Measurements from ENCODE around the gene BCL11B. TPM values are rescaled to one million over a fixed set of nuclear protein-coding genes. Genes with fewer than 3 reads are reported as not detected.

The BCL11B gene
- total and polyA plus RNA-seq, 9 of the 15 experiments (the other 6 are each of a cell fraction or from before 2014, with no cell fraction given): 0.09 TPM; not detected in 8

DNA sequence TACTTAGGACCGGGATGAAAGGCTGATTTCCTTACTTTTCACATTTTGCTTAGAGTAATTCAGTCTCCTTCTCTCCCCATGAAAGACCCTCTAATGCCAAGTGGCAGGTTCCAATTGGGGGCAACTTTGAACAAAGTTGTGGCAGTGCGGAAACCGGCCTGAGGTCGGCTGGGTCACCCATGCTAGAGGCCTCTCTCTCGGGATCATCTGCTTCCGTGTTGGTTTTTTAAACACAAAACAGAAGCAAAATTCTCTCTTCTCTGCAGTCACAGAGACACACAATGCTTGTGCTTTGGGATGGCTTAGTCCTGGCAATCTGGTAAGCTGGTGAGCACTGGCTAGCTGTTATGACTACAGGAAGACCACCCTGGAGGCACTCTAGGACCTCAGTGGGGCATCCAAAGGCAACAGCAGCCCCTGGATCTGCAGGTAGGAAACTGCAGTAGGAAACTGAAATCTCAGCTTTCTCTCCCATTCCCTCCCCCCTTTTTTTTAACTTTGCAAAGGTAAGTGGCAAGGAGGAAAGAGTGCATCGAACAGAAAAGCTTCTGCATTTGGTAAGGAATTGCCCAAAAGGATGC lies 102.1 kb downstream of the BCL11B start:
- Histone ChIP-seq H3K4me3 (no peak overlapping the region), H3K36me3 (ENCODE audit: control insufficient read depth, insufficient read depth, low read length) (no peaks in the 10 kb centered on the region), H3K4me2 (ENCODE audit: insufficient read depth, low read length) (no peak overlapping the region), H4K20me1 (replicated peaks; ENCODE audit: control insufficient read depth, insufficient read depth, low read length) (no peaks in the 10 kb centered on the region), H2AFZ (ENCODE audit: low read depth, low read length) (no peak overlapping the region), H3K79me2 (ENCODE audit: control insufficient read depth, insufficient read depth, low read length) (no peaks in the 10 kb centered on the region), H3K27me3 (ENCODE audit: control insufficient read depth in 2 of 2, insufficient read depth in 2 of 2, low read length in 2 of 2) (peaks cover 0 to 4% of the 10 kb centered on the region in 2 experiments; a peak in 4 of 5 replicates), H3K9me1 (ENCODE audit: control insufficient read depth, insufficient read depth, low read length) (no peaks in the 10 kb centered on the region), H3K9ac (ENCODE audit: insufficient read depth in 1 of 2, low read depth in 2 of 2, low read length in 2 of 2) (no peak overlapping the region), H3K4me1 (replicated peaks in 1 of 2; ENCODE audit: control insufficient read depth in 2 of 2, insufficient read depth in 2 of 2, low read length in 2 of 2) (no peaks in the 10 kb centered on the region), H3K9me3 (replicated peaks; ENCODE audit: control insufficient read depth, insufficient read depth, low read depth, low read length) (no peaks in the 10 kb centered on the region), H3K27ac (ENCODE audit: extremely low read depth, low read depth, low read length) (no peak overlapping the region)
- in situ Hi-C loops (cut with MboI) (no loop called here), intact Hi-C loops (cut with micrococcal nuclease) (no loop called here)
- POLR2A ChIA-PET: no interaction called here
- CTCF ChIA-PET (ENCODE audit: low intra/inter-chr PET ratio): no interaction called here
- ATAC-seq (no peak), FAIRE-seq (no peak), DNase-seq (ENCODE audit: extremely low read depth in 1 of 4, low spot score in 3 of 4) (no peak)
- BruUV-seq (replicated peaks): no TSS peak
- TF ChIP-seq ZNF253 (CRISPR knock-in tag; conservative IDR thresholded peaks at IDR 0.05) (no peak), BCOR (IDR thresholded peaks at IDR 0.05) (no peak), TOE1 (IDR thresholded peaks at IDR 0.05; ENCODE audit: borderline replicate concordance) (no peak), TOE1 (CRISPR knock-in tag; IDR thresholded peaks at IDR 0.05; ENCODE audit: borderline replicate concordance, low read depth) (no peak), ETV1 (tag; conservative IDR thresholded peaks at IDR 0.05; ENCODE audit: low read depth) (no peak), FOXJ2 (tag; IDR thresholded peaks at IDR 0.05) (no peak), SOX6 (IDR thresholded peaks at IDR 0.05) (no peak)
- WGBS (ENCODE audit: insufficient coverage, low coverage, missing lambda C conversion rate): 0% methylated on average over 7 of the region's 7 CpGs

DNA sequence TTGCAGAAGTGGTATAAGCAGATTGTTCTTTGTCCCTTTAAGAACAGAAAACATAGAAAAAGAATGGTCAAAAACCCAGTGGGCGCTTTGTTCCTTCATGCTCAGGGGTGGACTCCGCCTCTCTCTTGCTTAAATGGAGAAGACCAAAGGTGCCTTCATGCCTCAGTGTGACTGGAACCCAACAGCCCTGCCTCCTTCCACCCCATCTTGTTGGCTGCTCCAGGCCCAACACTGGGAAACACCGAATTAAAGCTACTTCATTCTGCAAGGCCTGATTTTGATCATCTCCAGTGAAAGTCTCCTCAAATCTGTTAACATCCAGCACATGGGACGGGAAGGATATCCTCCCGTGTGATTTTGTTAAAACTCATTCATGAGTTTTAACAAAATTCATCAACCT lies 103.7 kb downstream of the BCL11B start:
- Histone ChIP-seq H3K79me2 (ENCODE audit: control insufficient read depth, insufficient read depth, low read length) (no peaks in the 10 kb centered on the region), H3K9me1 (ENCODE audit: control insufficient read depth, insufficient read depth, low read length) (no peaks in the 10 kb centered on the region), H4K20me1 (replicated peaks; ENCODE audit: control insufficient read depth, insufficient read depth, low read length) (no peaks in the 10 kb centered on the region), H3K36me3 (ENCODE audit: control insufficient read depth, insufficient read depth, low read length) (no peaks in the 10 kb centered on the region), H3K4me2 (ENCODE audit: insufficient read depth, low read length) (no peak overlapping the region), H3K9me3 (replicated peaks; ENCODE audit: control insufficient read depth, insufficient read depth, low read depth, low read length) (no peaks in the 10 kb centered on the region), H2AFZ (ENCODE audit: low read depth, low read length) (no peak overlapping the region), H3K4me3 (no peak overlapping the region), H3K4me1 (replicated peaks in 1 of 2; ENCODE audit: control insufficient read depth in 2 of 2, insufficient read depth in 2 of 2, low read length in 2 of 2) (no peaks in the 10 kb centered on the region), H3K27me3 (ENCODE audit: control insufficient read depth in 2 of 2, insufficient read depth in 2 of 2, low read length in 2 of 2) (peaks cover 0 to 4% of the 10 kb centered on the region in 2 experiments; a peak in 4 of 5 replicates), H3K27ac (ENCODE audit: extremely low read depth, low read depth, low read length) (no peak overlapping the region), H3K9ac (ENCODE audit: insufficient read depth in 1 of 2, low read depth in 2 of 2, low read length in 2 of 2) (no peak overlapping the region)
- no peak for ATAC-seq
- BruUV-seq (replicated peaks): no TSS peak
- intact Hi-C loops (cut with micrococcal nuclease) (no loop called here), in situ Hi-C loops (cut with MboI) (no loop called here)
- POLR2A ChIA-PET: no interaction called here
- CTCF ChIA-PET (ENCODE audit: low intra/inter-chr PET ratio): no interaction called here
- FAIRE-seq: no peak
- 0% methylated on average over 4 of the region's 5 CpGs for WGBS (ENCODE audit: insufficient coverage, low coverage, missing lambda C conversion rate)
- no peak for DNase-seq (ENCODE audit: extremely low read depth in 1 of 4, low spot score in 3 of 4)
- TF ChIP-seq BRF1 (IDR thresholded peaks at IDR 0.05; ENCODE audit: borderline replicate concordance, extremely low read depth, insufficient read length): no peak
- TF ChIP-seq SRF (CRISPR knock-in tag; IDR thresholded peaks at IDR 0.05): no peak
- TF ChIP-seq, protein P1, sequence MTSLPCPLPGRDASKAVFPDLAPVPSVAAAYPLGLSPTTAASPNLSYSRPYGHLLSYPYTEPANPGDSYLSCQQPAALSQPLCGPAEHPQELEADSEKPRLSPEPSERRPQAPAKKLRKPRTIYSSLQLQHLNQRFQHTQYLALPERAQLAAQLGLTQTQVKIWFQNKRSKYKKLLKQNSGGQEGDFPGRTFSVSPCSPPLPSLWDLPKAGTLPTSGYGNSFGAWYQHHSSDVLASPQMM (CRISPR knock-in tag; IDR thresholded peaks at IDR 0.05): no peak
- TF ChIP-seq GABPB1 (CRISPR knock-in tag; IDR thresholded peaks at IDR 0.05): no peak
- TF ChIP-seq NELFE (IDR thresholded peaks at IDR 0.05; ENCODE audit: insufficient read depth, insufficient read length): no peak
- no peak for TF ChIP-seq LCOR (CRISPR knock-in tag; IDR thresholded peaks at IDR 0.05)
- TF ChIP-seq, protein P2, sequence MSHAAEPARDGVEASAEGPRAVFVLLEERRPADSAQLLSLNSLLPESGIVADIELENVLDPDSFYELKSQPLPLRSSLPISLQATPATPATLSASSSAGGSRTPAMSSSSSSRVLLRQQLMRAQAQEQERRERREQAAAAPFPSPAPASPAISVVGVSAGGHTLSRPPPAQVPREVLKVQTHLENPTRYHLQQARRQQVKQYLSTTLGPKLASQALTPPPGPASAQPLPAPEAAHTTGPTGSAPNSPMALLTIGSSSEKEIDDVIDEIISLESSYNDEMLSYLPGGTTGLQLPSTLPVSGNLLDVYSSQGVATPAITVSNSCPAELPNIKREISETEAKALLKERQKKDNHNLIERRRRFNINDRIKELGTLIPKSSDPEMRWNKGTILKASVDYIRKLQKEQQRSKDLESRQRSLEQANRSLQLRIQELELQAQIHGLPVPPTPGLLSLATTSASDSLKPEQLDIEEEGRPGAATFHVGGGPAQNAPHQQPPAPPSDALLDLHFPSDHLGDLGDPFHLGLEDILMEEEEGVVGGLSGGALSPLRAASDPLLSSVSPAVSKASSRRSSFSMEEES (CRISPR knock-in tag; IDR thresholded peaks at IDR 0.05): no peak
